Left renal pelvis (tissue), 4 donors: Measurements from ENCODE around the gene GCNT3. TPM values are rescaled to one million over a fixed set of nuclear protein-coding genes. Genes with fewer than 3 reads are reported as not detected.

Source experiments
- polyA plus RNA-seq, 4 donors: library from polyadenylated mRNA; unstranded; fragments of 120-200 nt; gene quantifications; one replicate each; pipeline ENCODE4 v1.2.1, GENCODE V29; 2013; ENCODE audit not compliant: insufficient read length in 4 of 4

The GCNT3 gene
- polyA plus RNA-seq, 4 donors: 0.15 to 0.87 (median 0.56) TPM

Other genes with a start within 250 kb of the GCNT3 start
- 100 to 1,000 TPM in 3 of 4 donors, 10 to 100 TPM in 1; 70.3 to 212 (median 156) TPM for gene MYO1E, start 238.9 kb upstream of the GCNT3 start, polyA plus RNA-seq
- gene FAM81A, start 173.6 kb upstream of the GCNT3 start, polyA plus RNA-seq: 10 to 100 TPM in 3 of 4 donors, 1 to 10 TPM in 1; 6.3 to 24.0 (median 20.1) TPM
- 100 to 1,000 TPM; 125 to 181 (median 134) TPM for gene GTF2A2, start 45.7 kb downstream of the GCNT3 start, polyA plus RNA-seq
- 10 to 100 TPM; 53.2 to 84.9 (median 74.0) TPM for gene BNIP2, start 77.5 kb downstream of the GCNT3 start, polyA plus RNA-seq